CD4-positive, alpha-beta memory T cell (primary cell): ENCODE measurements around the gene BPIFB4. TPM values are rescaled to one million over a fixed set of nuclear protein-coding genes. Genes with fewer than 3 reads are reported as not detected.
"Not testable (repeated sequence)": the region's sequence is repeated elsewhere in the genome, so short reads cannot be mapped to it uniquely, and the experiment has no call there.

Source experiments
- CTCF ChIA-PET: fragments of 350-600 bp; sonication (Branson Sonifier 250); formaldehyde crosslinking; loops from one replicate; lab custom pipeline; 2021; ENCODE audit warnings: inconsistent platforms; ENCODE audit not compliant: partially characterized antibody; lab: Charles Lee
- POLR2A ChIA-PET: fragments of 350-600 bp; sonication (Branson Sonifier 250); formaldehyde crosslinking; loops from one replicate; lab custom pipeline; 2021; ENCODE audit not compliant: partially characterized antibody; lab: Charles Lee
- DNase-seq, 5 donors: peaks; one replicate each; pipeline versions ENCODE4 v3.0.0 to v3.0.0-alpha.2; 2020 to 2022; ENCODE audit warnings: mixed read lengths in 1 of 5
- H3K27ac ChIP-seq: one replicate; pipeline ENCODE4 v1.7.0; 2013; ENCODE audit warnings: low read depth, low read length
- H3K27me3 ChIP-seq: 2 replicates; pipeline ENCODE4 v1.7.0; 2013; ENCODE audit warnings: mild to moderate bottlenecking, low read length, moderate library complexity; ENCODE audit not compliant: insufficient read depth
- H3K36me3 ChIP-seq: 2 replicates; pipeline ENCODE4 v1.7.0; 2013; ENCODE audit warnings: mild to moderate bottlenecking, low read length, moderate library complexity; ENCODE audit not compliant: insufficient read depth
- H3K4me1 ChIP-seq: 2 replicates; pipeline ENCODE4 v1.7.0; 2013; ENCODE audit warnings: mild to moderate bottlenecking, low read length, moderate library complexity; ENCODE audit not compliant: insufficient read depth
- H3K4me3 ChIP-seq, 2 donors: one replicate each; pipeline ENCODE4 v1.7.0; 2013; ENCODE audit warnings: low read length in 2 of 2, mild to moderate bottlenecking in 1 of 2
- H3K9me3 ChIP-seq, 2 donors: one replicate each; pipeline ENCODE4 v1.7.0; 2013; ENCODE audit warnings: low read length in 2 of 2, control low read depth in 1 of 2; ENCODE audit not compliant: control insufficient read depth in 1 of 2
- H3K27ac Mint-ChIP-seq, 7 donors: one replicate each; pipeline ENCODE4 v1.8.0; 2020 to 2021; ENCODE audit warnings: mixed read lengths in 7 of 7, mild to moderate bottlenecking in 6 of 7, inconsistent platforms in 3 of 7, moderate library complexity in 3 of 7
- H3K27me3 Mint-ChIP-seq, 2 donors: one replicate each; pipeline ENCODE4 v1.8.0; 2020 to 2021; ENCODE audit warnings: mixed read lengths in 2 of 2
- H3K36me3 Mint-ChIP-seq, 2 donors: one replicate each; pipeline ENCODE4 v1.8.0; 2020 to 2021; ENCODE audit warnings: mixed read lengths in 2 of 2, inconsistent platforms in 1 of 2, mild to moderate bottlenecking in 1 of 2
- H3K4me1 Mint-ChIP-seq, 4 donors: one replicate each; pipeline ENCODE4 v1.8.0; 2020 to 2021; ENCODE audit warnings: mixed read lengths in 4 of 4, mild to moderate bottlenecking in 1 of 4
- H3K4me3 Mint-ChIP-seq, 8 donors: one replicate each; pipeline ENCODE4 v1.8.0; 2020 to 2021; ENCODE audit warnings: mixed read lengths in 8 of 8, mild to moderate bottlenecking in 7 of 8, moderate library complexity in 6 of 8, inconsistent platforms in 3 of 8
- H3K9me3 Mint-ChIP-seq, 8 donors: one replicate each; pipeline ENCODE4 v1.8.0; 2020 to 2021; ENCODE audit warnings: mixed read lengths in 8 of 8, mild to moderate bottlenecking in 5 of 8, inconsistent platforms in 3 of 8, moderate library complexity in 1 of 8
- intact Hi-C: fragments of 100-400 bp; cut with micrococcal nuclease; formaldehyde crosslinking; loops from one replicate; pipeline ENCODE4 v1.15.1; 2023
- polyA plus RNA-seq, 2 donors: library from polyadenylated mRNA; unstranded; fragments of 300-500 nt; fragmentation: Illumina TruSeq; gene quantifications; one replicate each; pipeline ENCODE4 v1.2.3, GENCODE V29; 2021
- total RNA-seq, 2 experiments: library from RNA; stranded (reverse); gene quantifications; one replicate each; pipeline ENCODE4 v1.2.3, GENCODE V29; 2021

The BPIFB4 gene
- total and polyA plus RNA-seq, 4 experiments from 2014 or later, result not detected

GRCh38 chr20:33106058-33106620 lies 26.7 kb downstream of the BPIFB4 start:
- H3K27ac Mint-ChIP-seq, result peak overlapping the region in 2 of 7 donors; percentile 15 to 56
- intact Hi-C loops, H3K4me1 Mint-ChIP-seq, H3K9me3 Mint-ChIP-seq, H3K27ac ChIP-seq, H3K27me3 ChIP-seq, POLR2A ChIA-PET, H3K36me3 Mint-ChIP-seq, H3K4me3 Mint-ChIP-seq, H3K9me3 ChIP-seq, H3K4me3 ChIP-seq, H3K4me1 ChIP-seq, H3K36me3 ChIP-seq, DNase-seq, H3K27me3 Mint-ChIP-seq: not testable (repeated sequence)
- CTCF ChIA-PET, result interaction anchor here (0.8 kb wide), 1 partner anchor 211 kb away, joined by 3 read pairs; no protein-coding TSS in a partner anchor

GRCh38 chr20:33108661-33109060 lies 29.2 kb downstream of the BPIFB4 start:
- no peaks in the 10 kb centered on the region for H3K36me3 ChIP-seq
- no peak for DNase-seq
- H3K27ac ChIP-seq, result no peak overlapping the region
- intact Hi-C loops, result no loop called here
- Mint-ChIP-seq H3K4me3 (no peak overlapping the region), H3K4me1 (no peaks in the 10 kb centered on the region), H3K27me3 (peaks cover 0 to 4% of the 10 kb centered on the region in 2 donors), H3K27ac (no peak overlapping the region), H3K9me3 (no peaks in the 10 kb centered on the region), H3K36me3 (no peaks in the 10 kb centered on the region)
- H3K27me3 ChIP-seq, result no peaks in the 10 kb centered on the region
- POLR2A ChIA-PET, result no interaction called here
- CTCF ChIA-PET, result no interaction called here
- no peak overlapping the region for H3K4me3 ChIP-seq
- H3K9me3 ChIP-seq, result no peaks in the 10 kb centered on the region
- no peaks in the 10 kb centered on the region for H3K4me1 ChIP-seq

DNA sequence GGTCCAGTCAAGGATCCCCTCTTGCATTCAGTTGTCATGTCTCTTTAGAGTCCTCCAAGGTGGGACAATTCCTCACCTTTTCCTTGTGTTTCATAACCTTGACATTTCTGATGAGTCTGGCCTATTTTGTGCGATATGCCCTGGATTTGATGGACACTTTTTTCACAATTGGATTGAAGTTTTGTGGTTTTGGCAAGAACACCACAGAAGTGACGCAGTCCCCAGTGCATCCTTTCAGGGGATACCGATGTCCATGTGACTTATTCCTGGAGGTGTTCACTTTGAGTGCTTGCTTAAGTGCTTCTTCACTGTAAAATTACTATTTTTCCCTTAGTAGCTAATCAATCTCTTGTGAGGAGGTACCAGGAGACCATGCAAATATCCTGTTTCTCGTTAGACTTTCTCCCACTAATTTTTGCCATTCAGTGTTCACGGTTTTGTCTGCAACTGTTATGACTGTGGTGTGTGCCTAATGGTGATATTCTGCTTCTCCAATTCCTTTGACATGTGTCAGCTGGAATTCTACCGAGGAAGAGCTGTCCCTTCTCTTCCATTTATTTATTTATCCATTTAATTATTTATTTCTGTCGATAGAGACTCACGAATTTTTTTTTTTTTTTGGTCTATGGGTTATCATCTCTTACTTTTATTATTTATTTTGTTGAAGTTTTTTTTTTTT lies 30.8 kb downstream of the BPIFB4 start:
- ChIA-PET CTCF (interaction anchor here (0.7 kb wide), 1 partner anchor 173 kb away, joined by 3 read pairs; no protein-coding TSS in a partner anchor), POLR2A (interaction anchor here (0.6 kb wide), 1 partner anchor 451 kb away, joined by 3 read pairs; no protein-coding TSS in a partner anchor)
- H3K36me3 ChIP-seq, result no peaks in the 10 kb centered on the region
- no peaks in the 10 kb centered on the region for H3K4me1 ChIP-seq
- Mint-ChIP-seq H3K27ac (no peak overlapping the region), H3K4me3 (no peak overlapping the region), H3K36me3 (no peaks in the 10 kb centered on the region), H3K9me3 (peaks cover 0 to 3% (median 0%) of the 10 kb centered on the region in 8 donors), H3K27me3 (peaks cover 0 to 2% of the 10 kb centered on the region in 2 donors), H3K4me1 (no peaks in the 10 kb centered on the region)
- no peak overlapping the region for H3K27ac ChIP-seq
- no peak overlapping the region for H3K4me3 ChIP-seq
- no peak for DNase-seq
- no peaks in the 10 kb centered on the region for H3K9me3 ChIP-seq
- H3K27me3 ChIP-seq, result no peaks in the 10 kb centered on the region
- intact Hi-C loops, result no loop called here

- POLR2A ChIA-PET, result no interaction called here
- intact Hi-C loops, result no loop called here
Measured at GRCh38 chr20:33111306-33111705, 31.9 kb downstream of the BPIFB4 start.

GRCh38 chr20:33112547-33113386 lies 33.3 kb downstream of the BPIFB4 start:
- Mint-ChIP-seq H3K9me3 (peaks cover 0 to 3% (median 0%) of the 10 kb centered on the region in 8 donors), H3K36me3 (no peaks in the 10 kb centered on the region), H3K4me1 (no peaks in the 10 kb centered on the region), H3K4me3 (no peak overlapping the region), H3K27me3 (peaks cover 0 to 4% of the 10 kb centered on the region in 2 donors), H3K27ac (no peak overlapping the region)
- H3K4me3 ChIP-seq, result no peak overlapping the region
- no peak for DNase-seq
- no peaks in the 10 kb centered on the region for H3K27me3 ChIP-seq
- H3K27ac ChIP-seq, result no peak overlapping the region
- H3K9me3 ChIP-seq, result no peaks in the 10 kb centered on the region
- H3K4me1 ChIP-seq, result no peaks in the 10 kb centered on the region
- CTCF ChIA-PET, result no interaction called here
- POLR2A ChIA-PET, result no interaction called here
- H3K36me3 ChIP-seq, result no peaks in the 10 kb centered on the region
- intact Hi-C loops, result no loop called here

More at GRCh38 chr20:33111306-33111705, 31.9 kb downstream of the BPIFB4 start:
- Histone ChIP-seq H3K27ac (no peak overlapping the region), H3K36me3 (no peaks in the 10 kb centered on the region), H3K4me1 (no peaks in the 10 kb centered on the region), H3K9me3 (no peaks in the 10 kb centered on the region), H3K4me3 (no peak overlapping the region), H3K27me3 (no peaks in the 10 kb centered on the region)
- no peak overlapping the region for H3K4me3 Mint-ChIP-seq
- no peak for DNase-seq
- CTCF ChIA-PET, result no interaction called here
- H3K36me3 Mint-ChIP-seq, result no peaks in the 10 kb centered on the region
- peaks cover 0 to 3% of the 10 kb centered on the region in 2 donors for H3K27me3 Mint-ChIP-seq
- no peaks in the 10 kb centered on the region for H3K4me1 Mint-ChIP-seq
- no peak overlapping the region for H3K27ac Mint-ChIP-seq
- H3K9me3 Mint-ChIP-seq, result peaks cover 0 to 3% (median 0%) of the 10 kb centered on the region in 8 donors

- DNase-seq, result no peak
- H3K9me3 ChIP-seq, result no peaks in the 10 kb centered on the region
- Mint-ChIP-seq H3K4me3 (no peak overlapping the region), H3K9me3 (peaks cover 0 to 3% (median 0%) of the 10 kb centered on the region in 8 donors), H3K36me3 (no peaks in the 10 kb centered on the region), H3K4me1 (no peaks in the 10 kb centered on the region), H3K27me3 (peaks cover 0 to 4% of the 10 kb centered on the region in 2 donors), H3K27ac (no peak overlapping the region)
- ChIA-PET CTCF (no interaction called here), POLR2A (no interaction called here)
- H3K36me3 ChIP-seq, result no peaks in the 10 kb centered on the region
- intact Hi-C loops, result no loop called here
- H3K27ac ChIP-seq, result no peak overlapping the region
- H3K4me1 ChIP-seq, result no peaks in the 10 kb centered on the region
- no peak overlapping the region for H3K4me3 ChIP-seq
- no peaks in the 10 kb centered on the region for H3K27me3 ChIP-seq
Measured at GRCh38 chr20:33113387-33113908, 34.0 kb downstream of the BPIFB4 start.

DNA sequence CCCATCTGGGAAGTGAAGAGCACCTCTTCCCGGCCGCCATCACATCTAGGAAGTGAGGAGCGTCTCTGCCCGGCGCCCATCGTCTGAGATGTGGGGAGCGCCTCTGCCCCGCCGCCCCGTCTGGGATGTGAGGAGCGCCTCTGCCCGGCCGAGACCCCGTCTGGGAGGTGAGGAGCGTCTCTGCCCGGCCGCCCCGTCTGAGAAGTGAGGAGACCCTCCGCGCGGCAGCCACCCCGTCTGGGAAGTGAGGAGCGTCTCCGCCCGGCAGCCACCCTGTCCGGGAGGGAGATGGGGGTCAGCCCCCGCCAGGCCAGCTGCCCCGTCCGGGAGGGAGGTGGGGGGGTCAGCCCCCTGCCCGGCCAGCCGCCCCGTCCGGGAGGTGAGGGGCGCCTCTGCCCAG lies 36.1 kb downstream of the BPIFB4 start:
- H3K9me3 Mint-ChIP-seq, result peaks cover 0 to 12% (median 2%) of the 10 kb centered on the region in 8 donors
- intact Hi-C loops, DNase-seq, H3K27me3 ChIP-seq, H3K27me3 Mint-ChIP-seq, H3K4me3 Mint-ChIP-seq, H3K27ac ChIP-seq, H3K36me3 ChIP-seq, POLR2A ChIA-PET, H3K27ac Mint-ChIP-seq, H3K4me3 ChIP-seq, H3K9me3 ChIP-seq, H3K36me3 Mint-ChIP-seq, H3K4me1 Mint-ChIP-seq, H3K4me1 ChIP-seq, CTCF ChIA-PET: not testable (repeated sequence)
